Muscle of back (tissue), 11 donors: Measurements from ENCODE around the gene TRIM46. TPM values are rescaled to one million over a fixed set of nuclear protein-coding genes. Genes with fewer than 3 reads are reported as not detected.
"Not testable (repeated sequence)": the region's sequence is repeated elsewhere in the genome, so short reads cannot be mapped to it uniquely, and the experiment has no call there.

ENCODE experiments used
- DNase-seq, 3 donors: peaks; one replicate each; pipeline versions ENCODE4 v3.0.0 to v3.0.0-alpha.2; 2013
- polyA plus RNA-seq, 10 donors: library from polyadenylated mRNA; unstranded; fragments of 120-200 nt; gene quantifications; one replicate each; pipeline ENCODE4 v1.2.1, GENCODE V29; 2013; ENCODE audit not compliant: insufficient read length in 10 of 10

Gene TRIM46
- polyA plus RNA-seq, 10 donors, result 0.21 to 0.83 (median 0.52) TPM

GRCh38 chr1:155137154-155137949 lies 36.3 kb upstream of the TRIM46 start:
- no peak for DNase-seq

- peak; percentile 69 to 95 (median 91) for DNase-seq
Observed at GRCh38 chr1:155139895-155140629, 33.6 kb upstream of the TRIM46 start, which contains the start of gene DPM3. TSS of gene DPM3 (minus strand) at chr1:155140531. CDS start at chr1:155140240, 291 bp downstream.

GRCh38 chr1:155140630-155140953 lies 33.1 kb upstream of the TRIM46 start:
- DNase-seq, result no peak

- no peak for DNase-seq
Observed at GRCh38 chr1:155141749-155142148, 31.9 kb upstream of the TRIM46 start.

GRCh38 chr1:155145491-155145890 lies 28.2 kb upstream of the TRIM46 start:
- no peak for DNase-seq

- not testable (repeated sequence) for DNase-seq
Observed at GRCh38 chr1:155155996-155156643, 17.5 kb upstream of the TRIM46 start.

GRCh38 chr1:155158991-155159390 lies 14.7 kb upstream of the TRIM46 start:
- DNase-seq, result no peak

GRCh38 chr1:155160128-155160527 lies 13.5 kb upstream of the TRIM46 start:
- DNase-seq, result no peak

- not testable (repeated sequence) for DNase-seq
Observed at GRCh38 chr1:155162631-155163030, 11.0 kb upstream of the TRIM46 start.

GRCh38 chr1:155163785-155164184 lies 9.9 kb upstream of the TRIM46 start:
- DNase-seq, result not testable (repeated sequence)

- DNase-seq, result not testable (repeated sequence)
Observed at GRCh38 chr1:155164625-155165024, 9.0 kb upstream of the TRIM46 start.

- peak in 1 of 3 donors; percentile 57 for DNase-seq
Observed at GRCh38 chr1:155166051-155166470, 7.6 kb upstream of the TRIM46 start.

- peak in 1 of 3 donors; percentile 84 for DNase-seq
Observed at GRCh38 chr1:155166471-155167165, 7.0 kb upstream of the TRIM46 start.

GRCh38 chr1:155167166-155168104 lies 6.2 kb upstream of the TRIM46 start:
- peak; percentile 64 to 90 (median 85) for DNase-seq

- not testable (repeated sequence) for DNase-seq
Observed at GRCh38 chr1:155168105-155168445, 5.6 kb upstream of the TRIM46 start.

GRCh38 chr1:155168456-155169210 lies 5.0 kb upstream of the TRIM46 start:
- no peak for DNase-seq

GRCh38 chr1:155169541-155169940 lies 4.1 kb upstream of the TRIM46 start:
- DNase-seq, result no peak

GRCh38 chr1:155170101-155170785 lies 3.4 kb upstream of the TRIM46 start:
- DNase-seq, result no peak

GRCh38 chr1:155170806-155171205 lies 2.8 kb upstream of the TRIM46 start:
- no peak for DNase-seq
